Epithelial cell of umbilical artery (primary cell): ENCODE measurements around the gene GPANK1. TPM values are rescaled to one million over a fixed set of nuclear protein-coding genes. Genes with fewer than 3 reads are reported as not detected.

Source experiments
- total RNA-seq: library from RNA; depleted of rRNA; stranded (reverse); fragments of >200 nt; gene quantifications from 2 replicates; pipeline ENCODE4 v1.2.3, GENCODE V29; 2014

The GPANK1 gene
- 10.2 and 10.7 TPM in 2 replicates for total RNA-seq

GRCh38 chr6:31664790-31665500 is at the start of gene GPANK1:
TSS of gene GPANK1 (minus strand) at chr6:31664997. CDS start at chr6:31664478, 519 bp downstream.

GRCh38 chr6:31706599-31706998 is 41.8 kb upstream of the GPANK1 start, which contains the start of gene LY6G6F:
TSS of gene LY6G6F (plus strand) at chr6:31706866. CDS start at chr6:31706907, 41 bp downstream.

GRCh38 chr6:31702819-31703716 is 38.3 kb upstream of the GPANK1 start, which contains the start of gene ABHD16A:
TSS of gene ABHD16A (minus strand) at chr6:31703324. CDS start at chr6:31703281, 43 bp downstream.

DNA sequence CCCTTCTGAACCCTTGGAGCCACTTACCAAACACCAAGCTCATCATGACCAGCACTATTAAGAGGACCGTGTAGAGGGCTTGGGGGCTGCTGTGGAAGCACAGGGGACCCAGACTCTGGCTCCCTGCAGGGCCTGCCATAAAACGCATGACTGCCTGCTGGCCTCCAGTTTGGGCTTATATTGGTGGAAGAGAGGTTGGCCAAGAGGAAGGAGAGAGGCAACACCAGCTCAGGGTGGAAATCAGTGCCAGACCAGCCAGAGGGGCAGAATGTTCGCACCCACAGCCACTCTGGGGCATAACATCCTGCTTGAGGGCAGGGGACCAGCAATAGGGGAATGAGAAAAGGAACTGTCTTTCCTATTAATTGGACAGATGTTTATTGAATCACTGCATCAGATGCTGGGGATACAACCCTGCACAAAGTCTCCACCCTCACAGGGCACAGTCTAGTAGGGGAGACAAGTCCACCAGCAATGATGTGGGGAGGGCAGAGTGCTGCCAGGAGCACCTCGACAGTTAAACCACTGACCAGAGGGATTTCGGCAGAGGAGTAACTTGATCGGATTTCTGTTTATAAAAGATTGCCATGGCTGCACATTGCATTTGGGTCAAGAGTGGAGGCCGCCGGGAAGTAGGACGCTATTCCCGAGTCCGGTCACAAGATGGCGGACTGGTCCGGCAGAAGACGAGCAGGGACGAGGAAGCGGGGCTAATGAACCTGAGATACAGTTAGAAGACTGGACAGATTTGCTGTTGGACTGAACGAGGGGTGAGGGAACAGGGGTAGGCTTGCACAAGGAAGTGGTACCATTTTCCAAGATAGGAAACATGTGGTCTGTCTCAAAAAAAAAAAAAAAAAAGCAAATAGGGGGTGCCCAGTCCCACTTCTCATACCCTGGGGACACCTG is 15.7 kb upstream of the GPANK1 start, which contains the start of gene LY6G5C:
Gene LY6G5C, minus strand, starts transcription at position 842 of the 909 bp plus-strand sequence. Its CDS starts 694 bp downstream, at position 148.

GRCh38 chr6:31669676-31670075 is 4.9 kb upstream of the GPANK1 start, which contains the start of gene LY6G5B:
TSS of gene LY6G5B (plus strand) at chr6:31669976. CDS start at chr6:31670951, 975 bp downstream.

GRCh38 chr6:31665501-31666336 is 922 bp upstream of the GPANK1 start, which contains the start of gene CSNK2B:
TSS of gene CSNK2B (plus strand) at chr6:31666080. CDS start at chr6:31666832, 752 bp downstream.

GRCh38 chr6:31660381-31661261 is 4.2 kb downstream of the GPANK1 start, which contains the start of gene C6orf47:
TSS of gene C6orf47 (minus strand) at chr6:31660778. CDS start at chr6:31659947, 831 bp downstream.

DNA sequence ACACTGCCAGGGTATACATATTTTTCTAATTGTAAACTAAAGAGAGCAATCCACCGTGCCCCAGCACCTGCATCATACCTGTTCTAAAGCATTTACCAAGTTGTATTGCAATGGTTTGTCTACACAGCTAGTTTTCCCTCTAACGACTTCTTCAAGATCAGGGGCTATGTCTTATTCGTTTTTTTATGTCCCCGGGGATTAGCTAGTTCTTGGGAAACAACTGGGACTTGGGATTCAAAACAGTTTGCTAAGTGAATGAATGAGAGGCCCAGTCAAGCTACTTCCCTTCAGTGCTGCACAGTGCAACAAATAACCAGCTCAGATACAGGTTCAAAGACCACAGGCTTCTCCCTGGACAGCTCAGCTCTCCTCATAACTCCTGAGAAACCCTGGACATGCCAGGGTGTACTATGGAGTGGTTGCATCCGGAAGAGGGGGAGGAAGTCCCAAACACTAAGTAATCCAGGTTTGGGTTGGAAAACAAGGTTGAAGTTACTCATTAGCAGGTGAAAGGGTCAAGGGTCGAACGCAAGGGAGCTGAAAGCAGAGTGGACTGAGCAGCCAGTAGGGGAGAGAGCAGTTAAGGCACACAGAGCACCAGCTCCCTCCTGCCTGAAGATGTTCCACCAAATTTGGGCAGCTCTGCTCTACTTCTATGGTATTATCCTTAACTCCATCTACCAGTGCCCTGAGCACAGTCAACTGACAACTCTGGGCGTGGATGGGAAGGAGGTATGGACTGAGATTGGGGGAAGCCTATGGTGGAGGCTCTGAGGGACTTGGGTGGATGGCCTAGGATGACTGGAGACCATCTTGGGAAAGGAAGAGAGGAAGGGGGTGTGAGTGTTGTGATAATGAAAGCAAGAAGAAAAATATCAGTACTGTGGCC is 9.2 kb downstream of the GPANK1 start, which contains the start of gene APOM:
Gene APOM, plus strand, starts transcription at position 546 of the 889 bp plus-strand sequence. Its CDS starts 73 bp downstream, at position 619.

DNA sequence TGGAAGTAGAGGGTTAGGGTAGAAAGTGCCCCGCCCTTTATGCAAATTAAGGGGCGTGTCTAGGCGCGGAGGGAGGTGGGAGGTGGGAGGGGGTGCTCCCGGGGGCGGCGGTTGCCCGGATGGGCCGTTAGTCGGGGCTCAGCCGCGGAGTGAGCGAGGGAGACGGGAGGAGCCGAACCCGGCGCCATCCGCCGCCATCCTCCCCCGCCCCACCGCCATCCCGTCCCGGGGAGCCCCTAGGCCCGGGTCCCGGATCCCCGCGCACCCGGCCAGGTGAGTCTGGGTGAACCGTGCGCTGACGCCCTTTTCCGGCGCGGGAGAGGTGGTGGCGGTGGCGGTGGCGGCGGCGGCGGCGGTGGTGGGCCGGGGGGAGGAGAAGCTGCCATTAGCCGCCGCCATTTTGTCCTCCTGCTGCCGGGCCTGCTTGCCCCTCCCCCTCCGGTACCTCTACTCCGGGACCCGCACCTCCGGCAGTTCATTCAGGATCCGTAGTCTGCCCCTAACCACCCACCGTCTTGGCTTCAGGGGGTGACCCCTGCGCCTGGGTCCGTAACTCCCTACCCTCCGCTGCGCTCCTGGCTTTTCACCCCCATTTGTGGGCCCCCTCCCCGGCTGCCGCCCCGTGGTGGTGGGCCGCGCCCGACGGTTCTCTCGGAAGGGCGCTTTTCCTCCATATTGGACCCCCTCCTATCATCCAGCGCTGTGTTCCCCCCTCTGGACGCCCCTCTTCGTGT is 44.0 kb downstream of the GPANK1 start, which contains the start of gene PRRC2A:
Gene PRRC2A, plus strand, starts transcription at position 130 of the 734 bp plus-strand sequence. CDS start 2,075 bp downstream, outside the sequence.

GRCh38 chr6:31614684-31615578 is 49.9 kb downstream of the GPANK1 start, which contains the start of gene AIF1:
TSS of gene AIF1 (plus strand) at chr6:31615234. CDS start at chr6:31615330, 96 bp downstream.

Other genes with a start within 250 kb of the GPANK1 start
- 23.4 and 50.3 TPM in 2 replicates for gene MICB, start 166.9 kb downstream of the GPANK1 start, total RNA-seq
- gene MCCD1, start 136.0 kb downstream of the GPANK1 start, total RNA-seq: not detected in 2 replicates
- 354 and 456 TPM in 2 replicates for gene DDX39B, start 123.0 kb downstream of the GPANK1 start, total RNA-seq
- gene ATP6V1G2, start 118.4 kb downstream of the GPANK1 start, total RNA-seq: 0.97 and 2.0 TPM in 2 replicates
- gene NFKBIL1, start 117.4 kb downstream of the GPANK1 start, total RNA-seq: 25.3 and 26.9 TPM in 2 replicates
- not detected in 2 replicates for gene LTA, start 92.7 kb downstream of the GPANK1 start, total RNA-seq
- under 0.01 TPM in 1 of 2 replicates, not detected in the other for gene TNF, start 89.4 kb downstream of the GPANK1 start, total RNA-seq
- gene LTB, start 82.6 kb downstream of the GPANK1 start, total RNA-seq: 3.2 and 6.7 TPM in 2 replicates
- gene LST1, start 78.7 kb downstream of the GPANK1 start, total RNA-seq: 0.32 TPM in 1 of 2 replicates, not detected in the other
- not detected in 2 replicates for gene NCR3, start 72.0 kb downstream of the GPANK1 start, total RNA-seq
- gene AIF1, start 49.8 kb downstream of the GPANK1 start, total RNA-seq: not detected in 2 replicates
- 22.2 and 24.0 TPM in 2 replicates for gene PRRC2A, start 44.3 kb downstream of the GPANK1 start, total RNA-seq
- 90.4 and 110 TPM in 2 replicates for gene BAG6, start 12.3 kb downstream of the GPANK1 start, total RNA-seq
- 0.30 TPM in 1 of 2 replicates, not detected in the other for gene APOM, start 9.1 kb downstream of the GPANK1 start, total RNA-seq
- 18.8 and 21.1 TPM in 2 replicates for gene C6orf47, start 4.2 kb downstream of the GPANK1 start, total RNA-seq
- 84.3 and 95.2 TPM in 2 replicates for gene CSNK2B, start 1.1 kb upstream of the GPANK1 start, total RNA-seq
- 0.97 and 1.7 TPM in 2 replicates for gene LY6G5B, start 5.0 kb upstream of the GPANK1 start, total RNA-seq
- gene LY6G5C, start 16.1 kb upstream of the GPANK1 start, total RNA-seq: under 0.01 and 2.7 TPM in 2 replicates
- gene ABHD16A, start 38.3 kb upstream of the GPANK1 start, total RNA-seq: 41.3 and 51.1 TPM in 2 replicates
- not detected in 2 replicates for gene LY6G6F, start 41.9 kb upstream of the GPANK1 start, total RNA-seq
- gene LY6G6D, start 50.4 kb upstream of the GPANK1 start, total RNA-seq: not detected in 2 replicates
- gene LY6G6C, start 56.7 kb upstream of the GPANK1 start, total RNA-seq: not detected in 2 replicates
- gene MPIG6B, start 58.4 kb upstream of the GPANK1 start, total RNA-seq: not detected in 2 replicates
- gene DDAH2, start 64.3 kb upstream of the GPANK1 start, total RNA-seq: 68.5 and 79.6 TPM in 2 replicates
- 865 and 1,138 TPM in 2 replicates for gene CLIC1, start 71.5 kb upstream of the GPANK1 start, total RNA-seq
- 7.1 and 7.9 TPM in 2 replicates for gene MSH5, start 75.0 kb upstream of the GPANK1 start, total RNA-seq
- 0.65 TPM in 1 of 2 replicates, not detected in the other for gene SAPCD1, start 97.7 kb upstream of the GPANK1 start, total RNA-seq
- gene VWA7, start 112.3 kb upstream of the GPANK1 start, total RNA-seq: not detected in 2 replicates
- 50.3 and 57.1 TPM in 2 replicates for gene VARS1, start 130.8 kb upstream of the GPANK1 start, total RNA-seq
- 57.2 and 65.0 TPM in 2 replicates for gene LSM2, start 142.0 kb upstream of the GPANK1 start, total RNA-seq
- gene HSPA1L, start 150.3 kb upstream of the GPANK1 start, total RNA-seq: 0.76 and 0.97 TPM in 2 replicates
- 43.5 and 61.9 TPM in 2 replicates for gene HSPA1A, start 150.5 kb upstream of the GPANK1 start, total RNA-seq
- 60.1 and 104 TPM in 2 replicates for gene HSPA1B, start 162.7 kb upstream of the GPANK1 start, total RNA-seq
- gene NEU1, start 197.8 kb upstream of the GPANK1 start, total RNA-seq: 58.1 and 93.8 TPM in 2 replicates
- 0.15 and 0.32 TPM in 2 replicates for gene SLC44A4, start 214.0 kb upstream of the GPANK1 start, total RNA-seq
- 36.4 and 43.8 TPM in 2 replicates for gene EHMT2, start 232.7 kb upstream of the GPANK1 start, total RNA-seq
- gene ZBTB12, start 237.1 kb upstream of the GPANK1 start, total RNA-seq: 2.6 and 2.9 TPM in 2 replicates